ENCODE data around the gene ELANE. TPM values are rescaled to one million over a fixed set of nuclear protein-coding genes. Genes with fewer than 3 reads are reported as not detected.

ELANE gene
- total and polyA plus RNA-seq, 2 experiments from 2014 or later, result 0.81 to 0.83 TPM

GRCh38 chr19:821825-822503 is 30.1 kb upstream of the ELANE start, which contains the start of gene PLPPR3:
PLPPR3 (minus strand) TSS chr19:821955; CDS start chr19:821559, 396 bp downstream.
- Histone ChIP-seq H3K9me2 (replicated peaks; ENCODE audit: insufficient read depth) (no peaks in the 10 kb centered on the region), H2AFZ (peak within 1 kb of the TSS; percentile 75), H3K4me1 (ENCODE audit: insufficient read depth) (no peaks in the 10 kb centered on the region), H3K27ac (no peak within 1 kb of the TSS), H3K4me2 (peak within 1 kb of the TSS; percentile 96), H3K79me2 (no peaks in the 10 kb centered on the region), H3K36me3 (replicated peaks; ENCODE audit: insufficient read depth, low read depth) (no peaks in the 10 kb centered on the region), H3K9me3 (ENCODE audit: low read depth) (no peaks in the 10 kb centered on the region), H4K20me1 (ENCODE audit: insufficient read depth, poor library complexity, severe bottlenecking) (no peaks in the 10 kb centered on the region), H3K27me3 (peaks cover 7% of the 10 kb centered on the region), H3K4me3 (peak within 1 kb of the TSS; percentile 67)
- peak; percentile 43 for DNase-seq (ENCODE audit: low spot score)
- no peak for TF ChIP-seq EZH2 (IDR thresholded peaks at IDR 0.05; ENCODE audit: borderline replicate concordance)
- WGBS (ENCODE audit: low lambda C conversion rate, missing lambda C conversion rate), result 0% methylated on average over 5 of the region's 86 CpGs

GRCh38 chr19:823565-824121 is 28.5 kb upstream of the ELANE start:
- Histone ChIP-seq H3K9me3 (ENCODE audit: low read depth) (no peaks in the 10 kb centered on the region), H3K27ac (no peak overlapping the region), H3K27me3 (peaks cover 7% of the 10 kb centered on the region), H3K4me3 (no peak overlapping the region), H2AFZ (no peak overlapping the region), H3K4me2 (no peak overlapping the region), H4K20me1 (ENCODE audit: insufficient read depth, poor library complexity, severe bottlenecking) (no peaks in the 10 kb centered on the region), H3K4me1 (ENCODE audit: insufficient read depth) (no peaks in the 10 kb centered on the region), H3K36me3 (replicated peaks; ENCODE audit: insufficient read depth, low read depth) (no peaks in the 10 kb centered on the region), H3K79me2 (no peaks in the 10 kb centered on the region), H3K9me2 (replicated peaks; ENCODE audit: insufficient read depth) (no peaks in the 10 kb centered on the region)
- peak; percentile 12 for DNase-seq (ENCODE audit: low spot score)
- WGBS (ENCODE audit: low lambda C conversion rate, missing lambda C conversion rate), result 58% methylated on average over 12 of the region's 12 CpGs
- TF ChIP-seq EZH2phosphoT487 (IDR thresholded peaks at IDR 0.05; ENCODE audit: low read depth, severe bottlenecking, unreplicated experiment) (no peak), CTCF (IDR thresholded peaks at IDR 0.05; ENCODE audit: poor library complexity) (no peak), EZH2 (IDR thresholded peaks at IDR 0.05; ENCODE audit: borderline replicate concordance) (no peak)

GRCh38 chr19:824885-825284 is 27.2 kb upstream of the ELANE start:
- 80% methylated on average over 15 of the region's 15 CpGs for WGBS (ENCODE audit: low lambda C conversion rate, missing lambda C conversion rate)
- H3K27me3 ChIP-seq, result peaks cover 7% of the 10 kb centered on the region

More at GRCh38 chr19:824885-825284, 27.2 kb upstream of the ELANE start:
- TF ChIP-seq EZH2 (IDR thresholded peaks at IDR 0.05; ENCODE audit: borderline replicate concordance) (no peak), EZH2phosphoT487 (IDR thresholded peaks at IDR 0.05; ENCODE audit: low read depth, severe bottlenecking, unreplicated experiment) (no peak), CTCF (IDR thresholded peaks at IDR 0.05; ENCODE audit: poor library complexity) (no peak)
- Histone ChIP-seq H3K9me3 (ENCODE audit: low read depth) (no peaks in the 10 kb centered on the region), H3K4me2 (no peak overlapping the region), H3K79me2 (no peaks in the 10 kb centered on the region), H3K9me2 (replicated peaks; ENCODE audit: insufficient read depth) (no peaks in the 10 kb centered on the region), H3K4me1 (ENCODE audit: insufficient read depth) (no peaks in the 10 kb centered on the region), H3K27ac (no peak overlapping the region), H3K4me3 (no peak overlapping the region), H3K36me3 (replicated peaks; ENCODE audit: insufficient read depth, low read depth) (no peaks in the 10 kb centered on the region), H4K20me1 (ENCODE audit: insufficient read depth, poor library complexity, severe bottlenecking) (no peaks in the 10 kb centered on the region), H2AFZ (no peak overlapping the region)
- no peak for DNase-seq (ENCODE audit: low spot score)

All from hepatocyte (in vitro differentiated cells).